ENCODE data around the gene BCAS1. TPM values are rescaled to one million over a fixed set of nuclear protein-coding genes. Genes with fewer than 3 reads are reported as not detected.

BCAS1 gene
- total RNA-seq, 1 experiment from 2014 or later: 0.17 TPM

GRCh38 chr20:53898556-53898931 lies 171.8 kb downstream of the BCAS1 start:
- no TSS peak for BruUV-seq (replicated peaks)
- H3K79me2 ChIP-seq (ENCODE audit: insufficient read depth, low read length): no peaks in the 10 kb centered on the region
- ATAC-seq: no peak
- H3K9me2 ChIP-seq (ENCODE audit: insufficient read depth): no peaks in the 10 kb centered on the region
- H2AFZ ChIP-seq (ENCODE audit: low read depth, low read length, poor library complexity, severe bottlenecking): peak overlapping the region; percentile 66
- no peak overlapping the region for H3K27ac ChIP-seq (ENCODE audit: low read depth, low read length)
- no peaks in the 10 kb centered on the region for H4K20me1 ChIP-seq (ENCODE audit: insufficient read depth)
- no peaks in the 10 kb centered on the region for H3K36me3 ChIP-seq (ENCODE audit: control insufficient read depth in 1 of 2, insufficient read depth in 2 of 2, low read length in 2 of 2)
- H3K4me1 ChIP-seq (ENCODE audit: control insufficient read depth in 1 of 2, insufficient read depth in 2 of 2, low read length in 2 of 2): peaks cover 6 to 31% of the 10 kb centered on the region in 2 experiments
- no peak for TF ChIP-seq EZH2 (IDR thresholded peaks at IDR 0.05)
- no peak for TF ChIP-seq FOSL1 (IDR thresholded peaks at IDR 0.05; ENCODE audit: low read depth)
- ChIA-PET CTCF (interaction anchor here (1.8 kb wide), 1 partner anchor 17 kb away, joined by 5 read pairs; no protein-coding TSS in a partner anchor), POLR2A (no interaction called here), RAD21 (ENCODE audit: low non-redundant PET in 1 of 2, low total read pairs in 2 of 2, uncharacterized antibody in 2 of 2, unreplicated experiment in 2 of 2) (no interaction called here)
- no peaks in the 10 kb centered on the region for H3K9me3 ChIP-seq (ENCODE audit: control insufficient read depth in 1 of 2, insufficient read depth in 1 of 2, low read depth in 1 of 2, low read length in 2 of 2)
- H3K4me3 ChIP-seq (replicated peaks in 1 of 2; ENCODE audit: low read depth in 1 of 2, low read length in 2 of 2): no peak overlapping the region
- H3K9ac ChIP-seq (ENCODE audit: low read length): no peak overlapping the region
- intact Hi-C loops (cut with micrococcal nuclease): no loop called here
- DNase-seq (ENCODE audit: low read depth, low spot score): no peak
- no peak overlapping the region for H3K4me2 ChIP-seq (ENCODE audit: low read length)
- no peaks in the 10 kb centered on the region for H3K27me3 ChIP-seq (ENCODE audit: insufficient read depth, low read length)

GRCh38 chr20:53897884-53898555 lies 172.4 kb downstream of the BCAS1 start:
- Histone ChIP-seq H3K9ac (ENCODE audit: low read length) (no peak overlapping the region), H3K27me3 (ENCODE audit: insufficient read depth, low read length) (no peaks in the 10 kb centered on the region), H3K4me2 (ENCODE audit: low read length) (no peak overlapping the region), H2AFZ (ENCODE audit: low read depth, low read length, poor library complexity, severe bottlenecking) (peak overlapping the region; percentile 15), H3K9me2 (ENCODE audit: insufficient read depth) (no peaks in the 10 kb centered on the region), H3K4me3 (replicated peaks in 1 of 2; ENCODE audit: low read depth in 1 of 2, low read length in 2 of 2) (no peak overlapping the region), H3K36me3 (ENCODE audit: control insufficient read depth in 1 of 2, insufficient read depth in 2 of 2, low read length in 2 of 2) (no peaks in the 10 kb centered on the region), H4K20me1 (ENCODE audit: insufficient read depth) (no peaks in the 10 kb centered on the region), H3K9me3 (ENCODE audit: control insufficient read depth in 1 of 2, insufficient read depth in 1 of 2, low read depth in 1 of 2, low read length in 2 of 2) (no peaks in the 10 kb centered on the region), H3K79me2 (ENCODE audit: insufficient read depth, low read length) (no peaks in the 10 kb centered on the region), H3K27ac (ENCODE audit: low read depth, low read length) (no peak overlapping the region), H3K4me1 (ENCODE audit: control insufficient read depth in 1 of 2, insufficient read depth in 2 of 2, low read length in 2 of 2) (peaks cover 6 to 34% of the 10 kb centered on the region in 2 experiments)
- intact Hi-C loops (cut with micrococcal nuclease): no loop called here
- no TSS peak for BruUV-seq (replicated peaks)
- no peak for DNase-seq (ENCODE audit: low read depth, low spot score)
- ChIA-PET RAD21 (ENCODE audit: low non-redundant PET in 1 of 2, low total read pairs in 2 of 2, uncharacterized antibody in 2 of 2, unreplicated experiment in 2 of 2) (no interaction called here), CTCF (interaction anchor here (1.8 kb wide), 1 partner anchor 17 kb away, joined by 5 read pairs; no protein-coding TSS in a partner anchor), POLR2A (no interaction called here)
- ATAC-seq: no peak
- no peak for TF ChIP-seq CBX3 (IDR thresholded peaks at IDR 0.05; ENCODE audit: low read depth)
- no peak for TF ChIP-seq JUND (IDR thresholded peaks at IDR 0.05)
- no peak for TF ChIP-seq ZFX (IDR thresholded peaks at IDR 0.05)
- no peak for TF ChIP-seq ZBTB33 (IDR thresholded peaks at IDR 0.05; ENCODE audit: extremely low read depth, insufficient replicate concordance, low read length)
- TF ChIP-seq FOSL1 (IDR thresholded peaks at IDR 0.05; ENCODE audit: low read depth): no peak
- TF ChIP-seq ATF3 (IDR thresholded peaks at IDR 0.05): no peak
- TF ChIP-seq TCF7L2 (IDR thresholded peaks at IDR 0.05; ENCODE audit: borderline replicate concordance, extremely low read depth, insufficient read depth, insufficient read length): no peak
- TF ChIP-seq EZH2phosphoT487 (IDR thresholded peaks at IDR 0.05; ENCODE audit: borderline replicate concordance): no peak
- TF ChIP-seq POLR2AphosphoS5 (IDR thresholded peaks at IDR 0.05; ENCODE audit: low read depth, low read length): no peak
- no peak for TF ChIP-seq SRF (IDR thresholded peaks at IDR 0.05; ENCODE audit: low read depth)
- TF ChIP-seq EZH2 (IDR thresholded peaks at IDR 0.05): no peak
- TF ChIP-seq MAX (IDR thresholded peaks at IDR 0.05): no peak
- no peak for TF ChIP-seq EGR1 (IDR thresholded peaks at IDR 0.05; ENCODE audit: low read depth)
- TF ChIP-seq ZNF274 (IDR thresholded peaks at IDR 0.05; ENCODE audit: low read depth, low read length): no peak
- no peak for TF ChIP-seq CTCF (IDR thresholded peaks at IDR 0.05 in 2 of 3, conservative IDR thresholded peaks at IDR 0.05 in 1 of 3; ENCODE audit: borderline replicate concordance in 1 of 3, insufficient read depth in 1 of 3, low read depth in 2 of 3, low read length in 2 of 3)
- TF ChIP-seq YY1 (IDR thresholded peaks at IDR 0.05; ENCODE audit: extremely low read depth, insufficient replicate concordance, low read depth, low read length): no peak
